ENCODE measurements around the gene C1orf159. TPM values are rescaled to one million over a fixed set of nuclear protein-coding genes. Genes with fewer than 3 reads are reported as not detected.

The C1orf159 gene
- polyA plus RNA-seq, 2 of the 4 experiments (the other 2 are of a cell fraction), result 4.0 to 10.2 TPM

- TF ChIP-seq CHD2 (IDR thresholded peaks at IDR 0.05; ENCODE audit: low read length, partially characterized antibody), result no peak
- TF ChIP-seq ZC3H11A (IDR thresholded peaks at IDR 0.05), result no peak
- TF ChIP-seq CBX8 (IDR thresholded peaks at IDR 0.05), result no peak
- TF ChIP-seq HOXB13 (CRISPR knock-in tag; IDR thresholded peaks at IDR 0.05; ENCODE audit: low read depth), result no peak
Measured at GRCh38 chr1:1037366-1038327, 78.2 kb downstream of the C1orf159 start (continued).

- no peaks in the 10 kb centered on the region for H3K9me3 ChIP-seq
- 91% methylated on average over 14 of the region's 19 CpGs for WGBS (ENCODE audit: missing lambda C conversion rate)
- no peak for DNase-seq (ENCODE audit: low read depth in 1 of 2, low spot score in 1 of 2)
- POLR2A ChIA-PET, result no interaction called here
- TF ChIP-seq BCL3 (IDR thresholded peaks at IDR 0.05), result no peak
- no peak for TF ChIP-seq MYC (IDR thresholded peaks at IDR 0.05; ENCODE audit: borderline replicate concordance, low read length)
- TF ChIP-seq NR3C1 (IDR thresholded peaks at IDR 0.05), result no peak
- no peak overlapping the region for H3K4me3 ChIP-seq
- no peak overlapping the region for H3K27ac ChIP-seq
- ATAC-seq, result no peak
- no peak overlapping the region for H3K4me2 ChIP-seq
- FAIRE-seq, result no peak
- CTCF ChIA-PET, result interaction anchor here (2.0 to 2.7 kb wide), 2 partner anchors 23 to 29 kb away, joined by 5 to 8 read pairs; no protein-coding TSS in a partner anchor
- H3K4me1 ChIP-seq, result peaks cover 7% of the 10 kb centered on the region
Measured at GRCh38 chr1:1035291-1035943, 80.5 kb downstream of the C1orf159 start.

GRCh38 chr1:1034439-1034781 lies 81.5 kb downstream of the C1orf159 start:
- H3K27ac ChIP-seq, result no peak overlapping the region
- ChIA-PET CTCF (interaction anchor here (0.6 to 2.7 kb wide), 3 partner anchors 24 to 32 kb away, joined by 3 to 8 read pairs (median 5); no protein-coding TSS in a partner anchor), POLR2A (no interaction called here)
- H3K4me3 ChIP-seq, result no peak overlapping the region
- no peak for TF ChIP-seq EP300 (IDR thresholded peaks at IDR 0.05)
- TF ChIP-seq ZSCAN20 (CRISPR knock-in tag; IDR thresholded peaks at IDR 0.05), result no peak
- no peaks in the 10 kb centered on the region; the same call in 2 of the 3 replicates for H3K4me1 ChIP-seq
- ATAC-seq (no peak), FAIRE-seq (no peak), DNase-seq (ENCODE audit: low read depth in 1 of 2, low spot score in 1 of 2) (no peak)
- 98% methylated on average over 15 of the region's 30 CpGs for WGBS (ENCODE audit: missing lambda C conversion rate)
- no peaks in the 10 kb centered on the region for H3K9me3 ChIP-seq
- no peak overlapping the region for H3K4me2 ChIP-seq

GRCh38 chr1:1033731-1034438 lies 82.0 kb downstream of the C1orf159 start:
- TF ChIP-seq EP300 (IDR thresholded peaks at IDR 0.05) (no peak), HOXB5 (CRISPR knock-in tag; IDR thresholded peaks at IDR 0.05) (no peak), KDM1A (IDR thresholded peaks at IDR 0.05; ENCODE audit: low read depth) (no peak), ZC3H11A (IDR thresholded peaks at IDR 0.05) (no peak), RCOR1 (IDR thresholded peaks at IDR 0.05; ENCODE audit: low read depth, low read length) (no peak), HEYL (CRISPR knock-in tag; IDR thresholded peaks at IDR 0.05) (no peak), MAFK (IDR thresholded peaks at IDR 0.05; ENCODE audit: partially characterized antibody) (no peak), PHF8 (IDR thresholded peaks at IDR 0.05; ENCODE audit: borderline replicate concordance, low read depth) (no peak), E2F6 (IDR thresholded peaks at IDR 0.05; ENCODE audit: borderline replicate concordance, low read depth) (no peak), RARB (CRISPR knock-in tag; IDR thresholded peaks at IDR 0.05) (no peak), CHD4 (IDR thresholded peaks at IDR 0.05; ENCODE audit: borderline replicate concordance) (no peak), MAX (IDR thresholded peaks at IDR 0.05) (no peak), TFCP2L1 (CRISPR knock-in tag; IDR thresholded peaks at IDR 0.05) (no peak), FOSB (CRISPR knock-in tag; IDR thresholded peaks at IDR 0.05) (no peak), HMGXB4 (CRISPR knock-in tag; IDR thresholded peaks at IDR 0.05; ENCODE audit: borderline replicate concordance) (no peak)
- H3K4me2 ChIP-seq, result no peak overlapping the region
- DNase-seq (ENCODE audit: low read depth in 1 of 2, low spot score in 1 of 2), result no peak

More at GRCh38 chr1:1033731-1034438, 82.0 kb downstream of the C1orf159 start:
- Histone ChIP-seq H3K27ac (no peak overlapping the region), H3K4me1 (no peaks in the 10 kb centered on the region; the same call in 2 of the 3 replicates), H3K4me3 (no peak overlapping the region), H3K9me3 (no peaks in the 10 kb centered on the region)
- WGBS (ENCODE audit: missing lambda C conversion rate), result 97% methylated on average over 44 of the region's 71 CpGs
- no peak for ATAC-seq
- FAIRE-seq, result no peak
- ChIA-PET CTCF (interaction anchor here (0.6 to 2.7 kb wide), 4 partner anchors 16 to 31 kb away, joined by 3 to 8 read pairs (median 4); no protein-coding TSS in a partner anchor), POLR2A (no interaction called here)
